Chondrocyte (in vitro differentiated cells): ENCODE measurements around the gene SLC47A2. TPM values are rescaled to one million over a fixed set of nuclear protein-coding genes. Genes with fewer than 3 reads are reported as not detected.

Experiments used
- DNase-seq: peaks from one replicate; pipeline ENCODE4 v3.0.0; 2021; ENCODE audit warnings: mixed read lengths, low spot score
- H3K27ac Mint-ChIP-seq: one replicate; pipeline ENCODE4 v1.8.0; 2021; ENCODE audit warnings: mild to moderate bottlenecking, moderate library complexity, mixed read lengths; ENCODE audit not compliant: unreplicated experiment
- H3K27me3 Mint-ChIP-seq: 2 replicates; pipeline ENCODE4 v1.8.0; 2021; ENCODE audit warnings: low read depth, mixed read lengths
- H3K36me3 Mint-ChIP-seq: 2 replicates; pipeline ENCODE4 v1.8.0; 2021; ENCODE audit warnings: low read depth, mixed read lengths
- H3K4me1 Mint-ChIP-seq: 2 replicates; pipeline ENCODE4 v1.8.0; 2021; ENCODE audit warnings: low read depth, mild to moderate bottlenecking, mixed read lengths
- H3K4me3 Mint-ChIP-seq: one replicate; pipeline ENCODE4 v1.8.0; 2021; ENCODE audit warnings: mild to moderate bottlenecking, moderate library complexity, mixed read lengths; ENCODE audit not compliant: unreplicated experiment
- H3K9me3 Mint-ChIP-seq: 2 replicates; pipeline ENCODE4 v1.8.0; 2021; ENCODE audit warnings: low read depth, mixed read lengths
- CTCF ChIP-seq: fragments of 200-600 bp; sonication (generic); IDR thresholded peaks from 2 replicates; pipeline ENCODE4 v1.5.0; 2021; ENCODE audit warnings: antibody characterized with exemption, mild to moderate bottlenecking, moderate library complexity
- total RNA-seq: library from RNA; stranded (reverse); gene quantifications from 3 replicates; pipeline ENCODE4 v1.2.1, GENCODE V29; 2021

Gene SLC47A2
- total RNA-seq, 1 donor from 2014 or later, result not detected

- peaks cover 8% of the 10 kb centered on the region for H3K36me3 Mint-ChIP-seq
- H3K27me3 Mint-ChIP-seq, result no peaks in the 10 kb centered on the region
- no peak overlapping the region for H3K4me3 Mint-ChIP-seq
- TF ChIP-seq CTCF, result no peak
- peaks cover 6% of the 10 kb centered on the region for H3K4me1 Mint-ChIP-seq
- H3K27ac Mint-ChIP-seq, result no peak overlapping the region
- H3K9me3 Mint-ChIP-seq, result peaks cover 5% of the 10 kb centered on the region
- DNase-seq, result no peak
Measured at GRCh38 chr17:19683117-19683516, 33.3 kb downstream of the SLC47A2 start.

GRCh38 chr17:19678581-19679453 lies 37.6 kb downstream of the SLC47A2 start:
- no peaks in the 10 kb centered on the region for H3K9me3 Mint-ChIP-seq
- peaks cover 6% of the 10 kb centered on the region for H3K4me1 Mint-ChIP-seq
- peaks cover 12% of the 10 kb centered on the region for H3K36me3 Mint-ChIP-seq
- H3K27me3 Mint-ChIP-seq, result no peaks in the 10 kb centered on the region
- no peak for TF ChIP-seq CTCF
- no peak overlapping the region for H3K27ac Mint-ChIP-seq
- H3K4me3 Mint-ChIP-seq, result no peak overlapping the region
- DNase-seq, result no peak

- Mint-ChIP-seq H3K36me3 (peaks cover 12% of the 10 kb centered on the region), H3K9me3 (no peaks in the 10 kb centered on the region), H3K27me3 (no peaks in the 10 kb centered on the region), H3K4me1 (peaks cover 6% of the 10 kb centered on the region), H3K4me3 (no peak overlapping the region), H3K27ac (no peak overlapping the region)
- TF ChIP-seq CTCF, result no peak
- DNase-seq, result no peak
Measured at GRCh38 chr17:19677736-19678379, 38.5 kb downstream of the SLC47A2 start.

- H3K27me3 Mint-ChIP-seq, result no peaks in the 10 kb centered on the region
- no peak overlapping the region for H3K4me3 Mint-ChIP-seq
- no peaks in the 10 kb centered on the region for H3K9me3 Mint-ChIP-seq
- DNase-seq, result no peak
- H3K36me3 Mint-ChIP-seq, result peaks cover 16% of the 10 kb centered on the region
- TF ChIP-seq CTCF, result no peak
- no peak overlapping the region for H3K27ac Mint-ChIP-seq
- peaks cover 6% of the 10 kb centered on the region for H3K4me1 Mint-ChIP-seq
Measured at GRCh38 chr17:19676896-19677295, 39.5 kb downstream of the SLC47A2 start.

GRCh38 chr17:19673623-19674022 lies 42.8 kb downstream of the SLC47A2 start:
- no peak for DNase-seq
- Mint-ChIP-seq H3K27ac (no peak overlapping the region), H3K9me3 (no peaks in the 10 kb centered on the region), H3K4me1 (peaks cover 6% of the 10 kb centered on the region), H3K4me3 (no peak overlapping the region), H3K36me3 (peaks cover 16% of the 10 kb centered on the region), H3K27me3 (no peaks in the 10 kb centered on the region)
- TF ChIP-seq CTCF, result no peak
